LNCaP clone FGC (cell line): ENCODE measurements around the gene CELF4.

Source experiments
- DNase-seq: peaks from one replicate; pipeline ENCODE4 v3.0.0-alpha.2; 2011; ENCODE audit warnings: low read depth
- H3K4me3 ChIP-seq: 2 replicates; pipeline ENCODE4 v1.5.1; 2011; ENCODE audit warnings: mild to moderate bottlenecking, low read depth, low read length, control low read depth
- TF ChIP-seq, protein P1 (sequence below): IDR thresholded peaks from 2 replicates; pipeline ENCODE4 v1.5.1; 2012; ENCODE audit warnings: mild to moderate bottlenecking; ENCODE audit not compliant: control insufficient read depth, insufficient read depth; ENCODE audit errors: extremely low read depth

The CELF4 gene

DNA sequence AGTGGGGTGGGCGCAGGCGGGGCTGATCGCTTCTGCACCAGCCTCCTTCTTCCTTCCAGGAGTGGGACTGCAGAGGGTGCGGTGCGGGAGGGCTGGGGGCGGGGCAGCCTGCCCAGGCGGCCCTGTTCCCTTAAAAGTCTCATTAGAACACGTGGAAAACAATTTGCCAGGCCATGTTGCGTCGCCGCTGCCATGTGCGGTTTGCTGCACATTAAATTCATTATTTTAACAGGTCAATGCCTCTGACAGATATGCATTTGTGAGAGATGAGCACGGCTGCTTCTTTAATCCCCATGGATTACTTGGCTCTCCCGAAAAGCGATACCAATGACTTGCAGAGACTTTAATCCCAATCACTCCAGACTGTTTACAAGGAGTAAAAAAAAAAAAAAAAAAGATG lies 139.0 kb downstream of the CELF4 start:
- DNase-seq: no peak
- TF ChIP-seq, protein P1, sequence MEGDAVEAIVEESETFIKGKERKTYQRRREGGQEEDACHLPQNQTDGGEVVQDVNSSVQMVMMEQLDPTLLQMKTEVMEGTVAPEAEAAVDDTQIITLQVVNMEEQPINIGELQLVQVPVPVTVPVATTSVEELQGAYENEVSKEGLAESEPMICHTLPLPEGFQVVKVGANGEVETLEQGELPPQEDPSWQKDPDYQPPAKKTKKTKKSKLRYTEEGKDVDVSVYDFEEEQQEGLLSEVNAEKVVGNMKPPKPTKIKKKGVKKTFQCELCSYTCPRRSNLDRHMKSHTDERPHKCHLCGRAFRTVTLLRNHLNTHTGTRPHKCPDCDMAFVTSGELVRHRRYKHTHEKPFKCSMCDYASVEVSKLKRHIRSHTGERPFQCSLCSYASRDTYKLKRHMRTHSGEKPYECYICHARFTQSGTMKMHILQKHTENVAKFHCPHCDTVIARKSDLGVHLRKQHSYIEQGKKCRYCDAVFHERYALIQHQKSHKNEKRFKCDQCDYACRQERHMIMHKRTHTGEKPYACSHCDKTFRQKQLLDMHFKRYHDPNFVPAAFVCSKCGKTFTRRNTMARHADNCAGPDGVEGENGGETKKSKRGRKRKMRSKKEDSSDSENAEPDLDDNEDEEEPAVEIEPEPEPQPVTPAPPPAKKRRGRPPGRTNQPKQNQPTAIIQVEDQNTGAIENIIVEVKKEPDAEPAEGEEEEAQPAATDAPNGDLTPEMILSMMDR: no peak
- H3K4me3 ChIP-seq: no peak overlapping the region

DNA sequence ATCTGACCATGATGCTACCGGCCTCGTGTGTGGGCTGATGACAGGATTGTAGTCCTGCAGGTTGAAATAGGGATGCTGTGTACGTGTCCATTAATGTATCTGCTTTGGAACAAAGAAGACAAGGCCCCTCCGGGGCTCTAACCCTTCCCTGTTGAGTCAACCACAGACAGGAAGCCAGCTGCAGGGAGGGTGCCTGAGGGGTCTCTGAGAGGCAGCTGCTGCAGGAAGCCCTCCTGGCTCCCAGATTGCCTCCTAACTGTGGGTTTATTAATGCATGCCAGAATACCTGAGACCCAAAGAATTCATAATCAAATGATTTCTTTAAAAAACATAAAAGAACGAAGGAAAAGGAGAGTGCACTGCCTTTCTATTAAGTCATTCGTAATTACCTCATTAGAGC lies 140.4 kb downstream of the CELF4 start:
- TF ChIP-seq, protein P1: no peak
- DNase-seq: no peak
- H3K4me3 ChIP-seq: no peak overlapping the region

DNA sequence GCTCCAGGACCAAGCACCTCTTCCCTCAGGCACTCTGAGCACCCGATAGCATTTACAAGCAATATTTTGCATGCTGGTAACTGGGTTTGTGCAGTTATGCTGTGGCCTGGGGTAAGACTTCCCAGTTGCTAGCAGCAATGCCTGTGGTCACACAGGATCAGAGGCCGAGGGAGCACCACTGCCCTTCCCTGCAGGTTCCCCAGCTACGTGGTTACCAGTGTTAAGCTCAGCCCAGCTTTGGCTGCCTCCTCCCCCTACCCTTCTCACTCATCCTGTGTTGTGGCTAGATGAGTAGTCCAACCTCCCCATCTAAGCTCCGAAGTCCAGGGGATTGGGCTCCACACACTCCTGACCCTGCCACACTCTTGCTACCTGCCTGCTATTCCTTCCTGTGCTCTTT lies 141.1 kb downstream of the CELF4 start:
- TF ChIP-seq, protein P1: no peak
- H3K4me3 ChIP-seq: no peak overlapping the region
- no peak for DNase-seq

DNA sequence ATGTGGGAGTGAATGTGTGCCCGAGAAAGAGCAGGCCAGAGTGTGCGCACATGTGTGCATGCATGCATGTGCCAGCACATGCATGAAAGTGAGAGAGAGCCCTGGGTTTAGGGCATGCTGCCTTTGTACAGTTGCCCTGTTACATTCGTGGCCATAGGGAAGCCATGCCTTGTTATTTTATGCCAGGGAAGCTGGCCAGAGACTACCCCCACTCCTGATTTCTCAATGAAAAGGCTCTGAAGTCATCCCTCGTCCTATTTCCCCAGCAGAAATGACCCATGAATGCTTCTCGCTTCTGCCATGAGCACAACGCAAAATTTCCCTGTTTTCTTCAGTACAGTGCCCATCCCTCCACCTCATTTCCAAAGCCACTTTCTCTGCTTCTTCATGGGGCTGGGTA lies 143.0 kb downstream of the CELF4 start:
- TF ChIP-seq, protein P1: no peak
- no peak for DNase-seq
- no peak overlapping the region for H3K4me3 ChIP-seq

DNA sequence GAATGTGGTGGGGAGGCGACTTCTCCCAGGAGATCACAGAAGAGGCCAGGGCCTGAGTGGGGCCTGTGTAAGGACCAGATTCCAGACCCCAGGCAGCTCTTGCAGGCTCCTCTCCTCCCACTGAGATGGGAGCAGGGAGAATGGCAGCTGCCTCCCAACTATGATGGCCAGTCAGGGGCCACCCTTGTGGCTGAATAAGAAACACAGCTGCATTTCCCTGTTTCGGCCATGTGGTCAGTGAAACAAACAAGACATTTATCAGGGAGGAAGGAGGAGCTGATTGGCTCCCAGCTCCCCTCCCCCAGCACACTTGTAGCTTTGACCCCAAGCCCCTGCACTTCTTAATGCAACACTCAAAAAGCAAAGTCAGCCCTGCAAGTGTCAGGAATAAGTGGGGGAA lies 143.5 kb downstream of the CELF4 start:
- no peak overlapping the region for H3K4me3 ChIP-seq
- TF ChIP-seq, protein P1: no peak
- no peak for DNase-seq

DNA sequence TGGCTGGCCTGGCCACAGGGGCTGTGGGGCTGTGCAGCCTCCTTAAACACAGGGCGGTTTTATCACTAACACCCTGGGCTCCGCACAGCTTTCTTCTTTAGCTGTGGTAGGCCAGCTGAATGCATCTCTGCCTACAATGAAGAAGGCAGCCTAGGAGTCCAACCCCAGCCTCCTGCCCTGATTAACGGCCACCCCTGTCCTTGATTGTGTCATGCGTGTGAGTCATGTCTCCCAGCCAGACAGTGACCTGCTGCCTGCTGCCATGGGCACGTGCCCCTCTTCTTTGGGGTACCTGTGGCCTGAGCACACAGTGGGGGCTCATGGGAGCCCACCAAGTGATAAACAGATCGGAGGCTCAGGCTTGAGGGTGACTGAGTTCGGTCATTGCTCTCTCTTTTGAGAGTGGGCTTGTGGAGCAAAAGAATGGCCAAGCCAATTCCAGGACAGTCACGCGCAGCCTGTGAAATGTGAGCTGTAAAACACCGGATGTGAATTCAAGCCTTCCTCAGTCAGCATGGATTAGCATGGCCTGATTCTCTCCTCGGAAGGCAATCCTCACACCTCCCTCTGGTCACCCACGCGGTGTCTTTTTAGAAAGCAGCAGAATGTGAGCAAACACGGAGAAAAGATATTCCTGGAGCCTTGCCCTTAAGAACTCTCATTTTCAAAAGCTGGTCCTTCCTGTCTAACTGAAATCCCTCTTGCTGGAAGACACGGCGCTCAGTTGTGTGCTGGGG lies 144.1 kb downstream of the CELF4 start:
- no peak overlapping the region for H3K4me3 ChIP-seq
- TF ChIP-seq, protein P1: no peak
- DNase-seq: no peak

DNA sequence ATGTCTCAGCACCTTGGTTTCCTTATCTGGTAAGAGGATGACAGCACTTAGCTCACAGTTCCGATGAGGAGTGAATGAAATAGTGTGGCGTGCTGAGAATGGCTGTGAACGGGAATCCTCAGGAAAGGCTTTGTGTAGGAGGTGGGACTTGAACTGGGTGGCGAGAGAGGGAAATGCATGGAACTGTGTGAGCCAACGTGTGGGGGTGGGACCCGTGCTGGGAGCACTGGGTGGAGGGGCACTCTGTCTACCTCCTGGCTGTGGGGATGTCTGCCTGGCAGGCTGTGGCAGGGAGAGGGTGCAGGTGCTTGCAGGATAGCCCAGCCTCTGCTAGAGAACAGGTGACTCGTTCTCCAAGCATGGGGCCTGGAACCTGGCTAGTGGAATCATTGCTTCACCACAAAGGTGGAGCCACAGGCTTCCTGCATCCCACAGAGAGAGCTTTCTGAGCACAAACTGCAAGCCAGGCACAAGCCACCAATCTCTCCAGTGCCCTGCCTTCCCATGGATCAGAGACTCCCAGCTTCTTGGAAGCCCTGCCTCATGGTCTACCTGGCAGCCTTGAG lies 145.2 kb downstream of the CELF4 start:
- TF ChIP-seq, protein P1: no peak
- DNase-seq: no peak
- H3K4me3 ChIP-seq: no peak overlapping the region
